Brain pericyte (primary cell): Measurements from ENCODE around the gene DIP2A.
"Not testable (repeated sequence)": the region's sequence is repeated elsewhere in the genome, so short reads cannot be mapped to it uniquely, and the experiment has no call there.

Experiments
- DNase-seq: peaks from one replicate; pipeline ENCODE4 v3.0.0-alpha.2; 2012; ENCODE audit warnings: low read depth, low spot score

The DIP2A gene

DNA sequence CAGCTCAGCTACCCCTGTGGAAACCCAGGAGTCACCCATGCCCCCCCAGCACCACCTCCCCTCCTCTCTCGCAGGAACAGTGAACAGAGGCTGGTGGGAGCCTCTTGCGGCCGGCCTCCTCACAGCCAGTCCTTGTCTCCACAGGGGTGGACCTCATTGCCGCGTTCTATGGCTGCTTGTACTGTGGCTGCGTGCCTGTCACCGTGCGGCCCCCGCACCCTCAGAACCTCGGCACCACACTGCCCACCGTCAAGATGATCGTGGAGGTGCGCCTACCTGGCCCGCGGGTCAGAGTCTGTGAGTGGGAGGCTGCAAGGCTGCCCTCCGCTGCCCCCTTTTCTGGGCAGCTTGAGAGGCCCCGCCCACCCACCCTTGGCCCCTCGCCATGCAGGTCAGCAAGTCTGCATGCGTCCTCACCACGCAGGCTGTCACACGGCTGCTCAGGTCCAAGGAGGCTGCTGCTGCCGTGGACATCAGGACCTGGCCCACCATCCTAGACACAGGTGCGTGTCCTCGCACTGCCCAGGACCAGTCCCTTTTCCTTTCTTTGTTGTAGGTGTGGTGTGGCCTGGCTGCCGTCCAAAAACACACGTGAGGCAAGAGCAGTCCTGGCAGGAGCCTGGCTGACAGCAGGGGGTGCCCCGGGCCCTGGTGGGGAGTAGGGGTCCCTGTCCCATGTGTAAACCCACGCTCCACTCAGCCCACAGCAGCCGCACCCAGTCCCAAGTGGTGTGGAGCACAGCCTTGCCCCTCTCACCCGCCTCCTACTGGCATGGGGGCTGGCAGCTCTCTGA is 95.9 kb downstream of the DIP2A start:
- DNase-seq, result no peak

DNA sequence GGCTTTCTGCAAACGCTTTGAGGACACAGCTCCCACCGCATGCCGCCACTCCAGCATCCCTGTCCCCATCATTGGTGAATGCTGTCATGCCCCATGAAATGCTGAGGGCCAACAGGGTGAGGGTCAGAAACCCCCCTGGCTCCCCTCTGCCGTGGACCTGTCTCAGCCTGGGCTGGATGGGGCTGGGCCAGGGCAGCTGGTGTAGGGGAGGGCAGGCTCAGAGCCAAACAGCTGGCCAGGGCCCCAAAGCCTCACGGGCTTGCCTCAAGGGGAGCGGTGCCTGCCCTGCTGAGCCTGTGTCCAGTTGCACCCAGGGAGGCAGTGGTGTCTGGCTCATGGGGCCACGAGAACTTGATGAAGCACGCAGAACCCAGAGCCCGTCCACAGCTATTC is 96.5 kb downstream of the DIP2A start:
- DNase-seq, result no peak

DNA sequence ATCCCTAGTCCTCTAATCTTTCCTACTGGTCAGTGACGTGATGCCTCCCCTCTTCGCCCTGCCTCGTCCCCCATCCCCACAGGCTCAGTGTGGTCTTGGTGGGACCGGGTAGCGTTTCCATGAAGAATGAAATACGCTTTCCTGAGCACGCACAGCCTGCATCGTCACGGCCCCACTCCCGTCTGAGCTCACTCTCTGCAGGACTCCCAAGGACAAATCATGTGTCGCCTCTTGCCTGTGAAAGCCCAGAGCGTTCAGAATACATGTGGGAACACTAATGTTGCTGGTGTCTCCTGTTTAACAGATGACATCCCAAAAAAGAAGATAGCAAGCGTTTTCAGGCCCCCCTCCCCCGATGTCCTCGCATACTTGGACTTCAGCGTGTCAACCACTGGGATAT is 97.0 kb downstream of the DIP2A start:
- no peak for DNase-seq

DNA sequence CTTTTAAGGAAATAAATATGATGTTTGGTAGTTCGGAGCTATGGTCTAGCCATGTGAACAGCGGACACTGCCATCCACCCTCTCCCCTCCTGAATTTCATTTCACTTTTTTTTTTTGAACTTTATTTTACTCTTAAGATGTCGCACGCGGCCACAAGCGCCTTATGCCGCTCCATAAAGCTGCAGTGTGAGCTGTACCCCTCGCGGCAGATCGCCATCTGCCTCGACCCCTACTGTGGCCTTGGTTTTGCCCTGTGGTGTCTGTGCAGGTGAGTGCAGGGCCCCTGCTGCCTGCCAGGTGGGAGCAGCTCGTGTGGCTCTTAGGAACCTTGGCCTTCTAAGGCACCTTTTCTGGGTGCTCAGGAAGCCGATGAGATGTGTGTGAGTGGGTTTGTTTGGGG is 98.1 kb downstream of the DIP2A start:
- DNase-seq, result no peak

- DNase-seq, result no peak
Observed at GRCh38 chr21:46557469-46557868, 98.8 kb downstream of the DIP2A start.

DNA sequence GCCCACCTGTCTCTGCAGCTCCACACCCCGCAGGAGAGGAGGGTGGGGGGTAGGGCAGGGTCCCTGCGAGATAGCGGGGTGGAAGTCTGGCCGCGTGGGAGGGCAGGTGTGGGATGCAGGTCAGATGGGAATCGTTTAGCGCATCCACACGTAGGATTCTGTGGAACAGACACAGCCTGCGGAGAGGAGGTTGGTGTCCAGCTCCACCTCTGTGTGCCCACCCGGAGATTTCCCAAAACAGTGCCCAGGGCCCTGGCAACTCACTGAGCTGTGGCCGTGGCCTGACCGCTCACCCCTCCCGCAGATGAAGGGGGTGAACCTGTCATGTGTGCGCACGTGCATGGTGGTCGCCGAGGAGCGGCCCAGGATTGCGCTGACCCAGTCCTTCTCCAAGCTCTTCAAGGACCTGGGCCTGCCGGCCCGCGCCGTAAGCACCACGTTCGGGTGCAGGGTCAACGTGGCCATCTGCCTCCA is 99.3 kb downstream of the DIP2A start:
- DNase-seq, result no peak

GRCh38 chr21:46559291-46559983 is 100.7 kb downstream of the DIP2A start:
- no peak for DNase-seq

- no peak for DNase-seq
Observed at GRCh38 chr21:46560568-46561444, 102.1 kb downstream of the DIP2A start.

GRCh38 chr21:46561445-46562090 is 102.9 kb downstream of the DIP2A start:
- no peak for DNase-seq

DNA sequence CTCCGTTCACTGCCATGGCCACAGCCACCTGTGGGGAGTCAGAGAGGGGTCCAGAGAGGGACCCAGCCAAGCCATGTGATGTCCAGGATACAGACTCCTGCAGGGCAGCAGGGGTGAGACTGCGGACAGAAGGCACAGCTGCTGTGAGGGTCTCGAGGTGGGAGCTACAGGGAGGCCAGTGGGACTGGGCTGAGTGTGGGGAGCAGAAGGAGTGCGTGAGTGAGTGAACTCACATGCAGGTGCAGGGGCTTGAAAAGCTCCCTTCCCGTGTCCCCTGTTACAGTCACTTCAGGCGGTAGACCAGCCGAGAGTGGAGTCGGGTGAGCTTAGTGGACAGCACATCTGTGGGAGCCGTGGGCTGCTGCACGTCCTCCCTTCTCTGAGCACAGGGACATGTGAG is 103.8 kb downstream of the DIP2A start:
- DNase-seq, result no peak

GRCh38 chr21:46562964-46563607 is 104.4 kb downstream of the DIP2A start:
- DNase-seq, result no peak

DNA sequence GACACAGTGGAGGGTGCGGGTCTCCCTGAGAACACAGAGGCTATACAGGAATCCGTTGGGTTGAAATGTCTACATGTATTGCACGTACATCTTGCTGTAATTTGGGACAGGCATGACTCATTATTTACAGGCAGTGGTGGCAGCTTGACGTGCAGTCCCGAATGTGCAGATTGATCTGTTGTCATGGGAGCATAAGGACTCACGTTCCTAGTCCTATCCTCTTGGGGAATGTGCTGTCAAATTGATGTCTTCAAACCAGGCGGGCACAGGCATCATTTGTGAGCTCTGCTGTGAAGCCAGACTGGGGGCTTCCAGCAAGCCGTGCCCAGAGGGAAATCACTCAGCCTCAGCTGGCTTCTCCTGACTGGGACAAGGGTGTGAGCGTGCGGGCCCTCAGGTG is 105.7 kb downstream of the DIP2A start:
- no peak for DNase-seq

DNA sequence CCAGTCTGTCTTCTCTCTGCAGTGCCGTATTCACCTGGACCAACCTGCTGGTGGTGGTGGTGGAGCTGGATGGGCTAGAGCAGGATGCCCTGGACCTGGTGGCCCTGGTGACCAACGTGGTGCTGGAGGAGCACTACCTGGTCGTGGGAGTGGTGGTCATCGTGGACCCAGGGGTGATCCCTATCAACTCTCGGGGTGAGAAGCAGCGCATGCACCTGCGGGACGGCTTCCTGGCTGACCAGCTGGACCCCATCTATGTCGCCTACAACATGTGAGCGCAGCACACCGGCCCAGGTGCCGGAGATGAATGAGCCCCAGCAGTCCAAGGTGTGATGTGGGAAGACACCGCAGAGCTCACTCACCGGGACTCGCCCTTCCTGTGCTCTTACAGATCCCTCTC is 108.7 kb downstream of the DIP2A start:
- DNase-seq, result no peak

- no peak for DNase-seq
Observed at GRCh38 chr21:46568562-46568961, 109.9 kb downstream of the DIP2A start.

GRCh38 chr21:46569081-46569480 is 110.4 kb downstream of the DIP2A start:
- no peak for DNase-seq

- DNase-seq, result no peak
Observed at GRCh38 chr21:46570119-46570518, 111.4 kb downstream of the DIP2A start.

- no peak for DNase-seq
Observed at GRCh38 chr21:46570631-46571030, 111.9 kb downstream of the DIP2A start.

DNA sequence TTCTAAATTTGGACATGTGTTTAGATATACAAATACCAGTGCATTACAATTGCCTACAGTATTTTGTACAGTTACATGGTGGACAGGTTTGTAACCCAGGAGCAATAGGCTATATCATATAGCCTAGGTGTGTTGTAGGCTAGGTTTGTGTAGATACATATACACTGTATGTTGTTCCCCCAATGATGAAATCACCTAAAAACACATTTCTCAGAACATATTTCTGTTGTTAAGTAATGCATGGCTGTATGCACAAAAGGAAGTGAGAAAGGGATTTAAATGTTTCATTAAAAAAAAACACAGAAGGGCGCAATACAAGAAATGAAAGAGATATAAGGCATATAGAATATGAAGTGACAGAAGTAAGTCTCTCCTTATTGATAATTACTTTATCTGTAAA is 114.2 kb downstream of the DIP2A start:
- DNase-seq, result no peak

GRCh38 chr21:46577786-46578185 is 119.1 kb downstream of the DIP2A start:
- DNase-seq, result not testable (repeated sequence)

DNA sequence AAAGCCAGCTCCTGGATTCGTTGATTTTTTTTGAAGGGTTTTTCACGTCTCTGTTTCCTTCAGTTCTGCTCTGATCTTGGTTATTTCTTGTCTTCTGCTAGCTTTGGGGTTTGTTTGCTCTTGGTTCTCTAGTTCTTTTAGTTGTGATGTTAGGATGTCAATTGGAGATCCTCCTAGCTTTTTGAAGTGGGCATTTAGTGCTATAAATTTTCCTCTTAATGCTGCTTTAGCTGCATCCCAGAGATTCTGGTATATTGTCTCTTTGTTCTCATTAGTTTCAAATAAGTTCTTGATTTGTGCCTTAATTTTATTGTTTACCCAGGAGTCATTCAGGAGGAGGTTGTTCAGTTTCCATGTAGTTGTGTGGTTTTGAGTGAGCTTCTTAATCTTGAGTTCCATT is 120.7 kb downstream of the DIP2A start:
- DNase-seq, result not testable (repeated sequence)

DNA sequence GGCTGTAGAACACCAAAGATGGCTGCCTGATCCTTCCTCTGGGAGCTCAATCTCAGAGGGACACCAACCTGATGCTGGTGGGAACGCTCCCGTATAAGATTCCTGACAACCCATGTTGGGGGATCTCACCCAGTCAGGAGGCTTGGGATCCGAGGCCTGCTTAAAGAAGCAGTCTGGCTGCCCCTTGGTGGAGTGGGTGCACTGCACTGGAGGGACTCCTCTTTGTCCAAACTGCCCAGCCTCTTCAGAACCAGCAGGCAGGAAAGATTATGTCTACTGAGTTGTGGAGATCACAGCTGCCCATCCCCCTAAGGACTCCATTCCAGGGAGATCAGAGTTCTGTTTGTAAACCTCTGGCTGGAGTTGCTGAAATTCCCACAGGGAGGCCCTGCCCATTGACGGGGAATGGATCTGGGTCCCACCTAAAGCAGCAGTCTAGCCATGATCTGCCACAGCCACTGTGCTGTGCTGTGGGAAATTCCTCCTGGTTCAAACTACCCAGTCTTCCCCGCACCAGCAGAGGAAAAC is 123.2 kb downstream of the DIP2A start:
- DNase-seq, result no peak
